PC-3 (cell line): ENCODE measurements around the gene MYL12B.
"Not testable (repeated sequence)": the region's sequence is repeated elsewhere in the genome, so short reads cannot be mapped to it uniquely, and the experiment has no call there.

Experiments
- CTCF ChIP-seq: fragments of 300-600 bp; sonication (generic); conservative IDR thresholded peaks from 2 replicates; pipeline ENCODE4 v1.5.1; 2017; ENCODE audit warnings: antibody characterized with exemption, low read depth, mild to moderate bottlenecking, low read length
- EZH2 ChIP-seq: fragments of 300-600 bp; sonication (generic); IDR thresholded peaks from one replicate; pipeline ENCODE4 v1.6.1; 2017; ENCODE audit warnings: antibody characterized with exemption, mild to moderate bottlenecking, low read length; ENCODE audit not compliant: unreplicated experiment

- TF ChIP-seq CTCF, EZH2: not testable (repeated sequence)
These were observed 15.8 kb downstream of the MYL12B start for GRCh38 chr18:3277643-3278213.
